Activated CD4-positive, alpha-beta T cell treated with anti-CD3 and anti-CD28 coated beads for 48 hours (primary cell): Measurements from ENCODE around the gene MIP.
"Not testable (repeated sequence)": the region's sequence is repeated elsewhere in the genome, so short reads cannot be mapped to it uniquely, and the experiment has no call there.

Source experiments
- DNase-seq: peaks from one replicate; pipeline ENCODE4 v3.0.0-alpha.2; 2020

The MIP gene

DNA sequence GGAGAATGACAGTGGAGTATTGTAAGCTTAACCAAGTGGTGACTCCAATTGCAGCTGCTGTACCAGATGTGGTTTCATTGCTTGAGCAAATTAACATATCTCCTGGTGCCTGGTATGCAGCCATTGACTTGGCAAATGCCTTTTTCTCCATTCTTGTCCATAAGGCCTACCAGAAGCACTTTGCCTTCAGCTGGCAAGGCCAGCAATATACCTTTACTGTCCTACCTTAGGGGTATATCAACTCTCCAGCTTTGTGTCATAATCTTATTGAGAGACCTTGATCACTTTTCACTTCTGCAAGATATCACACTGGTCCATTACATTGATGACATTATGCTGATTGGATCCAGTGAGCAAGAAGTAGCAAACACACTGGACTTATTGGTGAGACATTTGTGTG lies 52.8 kb downstream of the MIP start:
- DNase-seq, result not testable (repeated sequence)

DNA sequence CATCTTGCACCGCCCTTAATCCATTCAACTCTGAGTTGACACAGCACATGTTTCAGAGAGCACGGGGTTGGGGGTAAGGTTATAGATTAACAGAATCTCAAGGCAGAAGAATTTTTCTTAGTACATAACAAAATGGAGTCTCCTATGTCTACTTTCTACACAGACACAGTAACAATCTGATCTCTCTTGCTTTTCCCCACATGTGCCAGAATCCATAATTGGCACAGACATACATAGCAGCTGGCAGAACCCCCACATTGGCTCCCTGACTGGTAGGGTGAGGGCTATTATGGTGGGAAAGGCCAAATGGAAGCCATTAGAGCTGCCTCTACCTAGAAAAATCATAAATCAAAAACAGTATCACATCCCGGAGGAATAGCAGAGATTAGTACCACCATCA lies 53.3 kb downstream of the MIP start:
- DNase-seq, result not testable (repeated sequence)
